Stimulated activated CD4-positive, alpha-beta T cell treated with anti-CD3 and anti-CD28 coated beads, Interleukin-15, amount 100 ng/mL, for 48 hours (primary cell): ENCODE data around the gene FOXP3.

Experiments
- DNase-seq, 2 donors: peaks; one replicate each; pipeline ENCODE4 v3.0.0-alpha.2; 2020; ENCODE audit warnings: low read depth in 2 of 2

FOXP3 gene

GRCh38 chrX:49249616-49250015, 14.9 kb downstream of the FOXP3 start:
- no peak for DNase-seq

- no peak for DNase-seq
Observed at GRCh38 chrX:49249071-49249470, 15.4 kb downstream of the FOXP3 start.

- DNase-seq: no peak
Observed at GRCh38 chrX:49247916-49248811, 16.3 kb downstream of the FOXP3 start.

GRCh38 chrX:49247346-49247745, 17.2 kb downstream of the FOXP3 start:
- no peak for DNase-seq

GRCh38 chrX:49246541-49246940, 18.0 kb downstream of the FOXP3 start:
- DNase-seq: no peak

GRCh38 chrX:49244207-49244606, 20.3 kb downstream of the FOXP3 start:
- no peak for DNase-seq

GRCh38 chrX:49243166-49243565, 21.3 kb downstream of the FOXP3 start:
- DNase-seq: no peak

GRCh38 chrX:49242545-49243066, 21.9 kb downstream of the FOXP3 start:
- DNase-seq: no peak

GRCh38 chrX:49238735-49239134, 25.8 kb downstream of the FOXP3 start:
- DNase-seq: no peak

- DNase-seq: no peak
Observed at GRCh38 chrX:49237060-49237459, 27.4 kb downstream of the FOXP3 start.

- no peak for DNase-seq
Observed at GRCh38 chrX:49233887-49234555, 30.5 kb downstream of the FOXP3 start.

GRCh38 chrX:49233176-49233575, 31.3 kb downstream of the FOXP3 start, which contains the start of gene CACNA1F:
CACNA1F (minus strand) TSS chrX:49233340; CDS start chrX:49233309, 31 bp downstream.
- DNase-seq: no peak

- DNase-seq: no peak
Observed at GRCh38 chrX:49232525-49232924, 32.0 kb downstream of the FOXP3 start.

GRCh38 chrX:49231333-49232000, 33.0 kb downstream of the FOXP3 start:
- DNase-seq: no peak

GRCh38 chrX:49230500-49231232, 33.8 kb downstream of the FOXP3 start:
- DNase-seq: peak; percentile 37 to 64

GRCh38 chrX:49228185-49228584, 36.3 kb downstream of the FOXP3 start:
- DNase-seq: no peak

- no peak for DNase-seq
Observed at GRCh38 chrX:49227726-49228125, 36.8 kb downstream of the FOXP3 start.

GRCh38 chrX:49226946-49227345, 37.6 kb downstream of the FOXP3 start:
- no peak for DNase-seq

GRCh38 chrX:49225858-49226257, 38.7 kb downstream of the FOXP3 start:
- no peak for DNase-seq

- no peak for DNase-seq
Observed at GRCh38 chrX:49221868-49222267, 42.6 kb downstream of the FOXP3 start.

- DNase-seq: no peak
Observed at GRCh38 chrX:49220100-49220499, 44.4 kb downstream of the FOXP3 start.
